Fibroblast of lung (primary cell): ENCODE measurements around the gene DXO. TPM values are rescaled to one million over a fixed set of nuclear protein-coding genes. Genes with fewer than 3 reads are reported as not detected.

ENCODE experiments used
- DNase-seq, 2 donors: peaks; one replicate each; pipeline versions ENCODE4 v3.0.0 to v3.0.0-alpha.2; 2010; ENCODE audit warnings: low read depth in 2 of 2
- H2AFZ ChIP-seq: 2 replicates; pipeline ENCODE4 v1.5.1; 2012; ENCODE audit warnings: low read length, control low read depth, inconsistent platforms
- H3K27ac ChIP-seq: 2 replicates; pipeline ENCODE4 v1.5.1; 2011; ENCODE audit warnings: low read length, control low read depth; ENCODE audit not compliant: insufficient read depth
- H3K27me3 ChIP-seq: 2 replicates; pipeline ENCODE4 v1.5.1; 2011; ENCODE audit warnings: mild to moderate bottlenecking, low read length; ENCODE audit not compliant: control insufficient read depth, insufficient read depth
- H3K36me3 ChIP-seq: 2 replicates; pipeline ENCODE4 v1.5.1; 2011; ENCODE audit warnings: low read length; ENCODE audit not compliant: control insufficient read depth, insufficient read depth
- H3K4me1 ChIP-seq: 2 replicates; pipeline ENCODE4 v1.5.1; 2011; ENCODE audit warnings: low read length; ENCODE audit not compliant: control insufficient read depth, insufficient read depth; ENCODE audit errors: extremely low read depth
- H3K4me2 ChIP-seq: 2 replicates; pipeline ENCODE4 v1.5.1; 2011; ENCODE audit warnings: low read length, control low read depth; ENCODE audit not compliant: insufficient read depth; ENCODE audit errors: extremely low read depth
- H3K4me3 ChIP-seq, 4 experiments: fragments of 200-600 bp in 1 of 4; sonication (generic) in 1 of 4; replicated peaks in 1 of 4; 2 replicates each; pipeline ENCODE4 v1.5.1; 2011 to 2016; ENCODE audit warnings: low read length in 4 of 4, low read depth in 3 of 4, mild to moderate bottlenecking in 3 of 4, control low read depth in 2 of 4, inconsistent platforms in 1 of 4, mixed read lengths in 1 of 4; ENCODE audit not compliant: insufficient read depth in 1 of 4; ENCODE audit errors: control extremely low read depth in 1 of 4
- H3K79me2 ChIP-seq: 2 replicates; pipeline ENCODE4 v1.5.1; 2012; ENCODE audit warnings: mild to moderate bottlenecking, low read length, inconsistent platforms; ENCODE audit not compliant: control insufficient read depth, insufficient read depth
- H3K9ac ChIP-seq: 2 replicates; pipeline ENCODE4 v1.5.1; 2011; ENCODE audit warnings: mild to moderate bottlenecking, low read length, control low read depth; ENCODE audit not compliant: insufficient read depth
- H3K9me3 ChIP-seq: 2 replicates; pipeline ENCODE4 v1.5.1; 2012; ENCODE audit warnings: low read depth, low read length; ENCODE audit not compliant: control insufficient read depth, insufficient read depth
- H4K20me1 ChIP-seq: 2 replicates; pipeline ENCODE4 v1.5.1; 2011; ENCODE audit warnings: low read length; ENCODE audit not compliant: control insufficient read depth, insufficient read depth; ENCODE audit errors: extremely low read depth
- EZH2 ChIP-seq: IDR thresholded peaks from 2 replicates; pipeline ENCODE4 v1.5.1; 2012; ENCODE audit warnings: low read length, control low read depth, mild to moderate bottlenecking; ENCODE audit errors: missing control alignments
- polyA plus RNA-seq, 2 donors: library from polyadenylated mRNA; depleted of rRNA in 1 of 2; stranded (reverse) in 1 of 2; unstranded in 1 of 2; fragments of >200 nt; gene quantifications; 2 replicates each; pipeline ENCODE4 v1.2.1, GENCODE V29; 2011 to 2012; ENCODE audit warnings: missing spikeins in 1 of 2
- total RNA-seq: library from RNA; depleted of rRNA; stranded (reverse); fragments of >200 nt; gene quantifications from 2 replicates; pipeline ENCODE4 v1.2.1, GENCODE V29; 2014
- TF ChIP-seq, protein P1 (sequence below), 2 donors: IDR thresholded peaks in 1 of 2; conservative IDR thresholded peaks in 1 of 2; 1 replicate in 1 of 2; 2 replicates in 1 of 2; pipeline ENCODE4 v1.5.1; 2011 to 2012; ENCODE audit warnings: low read length in 2 of 2, control low read depth in 1 of 2, inconsistent platforms in 1 of 2, low read depth in 1 of 2, mild to moderate bottlenecking in 1 of 2

Gene DXO
- total and polyA plus RNA-seq, 2 donors (not counting 1 experiment from before 2014, with no cell fraction given): 9.1 to 14.0 TPM

DNA sequence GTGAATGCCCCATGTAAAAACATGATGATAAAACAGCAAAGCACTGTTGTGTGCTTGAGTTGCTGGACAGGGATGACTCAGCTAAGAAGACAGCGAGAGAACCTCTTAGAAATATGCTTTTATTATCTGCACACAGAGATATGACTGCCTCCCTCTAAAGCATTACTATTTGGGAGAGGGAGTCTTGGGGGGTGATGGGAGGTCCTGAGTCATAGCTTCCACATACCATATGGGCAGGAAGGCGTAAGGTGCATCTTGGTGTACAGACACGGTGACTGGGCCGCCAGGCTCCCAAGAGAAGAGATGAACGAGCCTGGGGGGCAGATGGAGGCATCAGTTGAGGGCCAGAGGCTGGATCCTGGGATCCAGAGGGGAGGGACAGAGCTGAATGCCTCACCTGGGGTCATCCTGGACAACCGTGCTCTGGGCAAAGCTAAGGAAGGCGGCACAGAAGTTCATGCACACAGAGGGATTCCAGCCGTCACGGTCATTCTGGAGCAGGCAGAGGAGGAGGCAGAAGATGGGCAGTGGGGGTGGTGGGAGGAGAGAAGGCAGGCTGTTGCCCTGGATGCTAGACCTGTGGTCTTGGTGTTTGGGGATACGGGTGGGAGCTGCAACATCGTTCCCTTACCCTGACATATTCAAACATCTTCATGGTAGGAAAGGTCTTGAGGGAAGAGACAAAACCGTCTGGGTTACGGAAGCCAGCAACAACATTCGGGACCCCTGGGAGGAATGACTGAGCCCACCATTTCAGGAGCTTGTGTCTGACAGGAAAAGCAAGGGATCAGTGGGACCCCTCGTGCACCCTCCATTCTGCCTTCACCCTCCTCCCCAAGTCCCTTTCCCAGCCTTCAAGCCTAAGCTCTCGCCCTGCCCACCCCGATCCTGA, 2.0 kb downstream of the DXO start:
- Histone ChIP-seq H3K36me3 (peaks cover 29% of the 10 kb centered on the region), H3K9me3 (no peaks in the 10 kb centered on the region), H3K9ac (peak overlapping the region; percentile 18), H3K4me2 (peak overlapping the region; percentile 91), H4K20me1 (no peaks in the 10 kb centered on the region), H3K4me1 (peaks cover 18% of the 10 kb centered on the region), H3K27me3 (no peaks in the 10 kb centered on the region), H3K27ac (peak overlapping the region; percentile 100), H3K4me3 (peak overlapping the region; percentile 24 to 97 (median 88)), H3K79me2 (peaks cover 33% of the 10 kb centered on the region), H2AFZ (no peak overlapping the region)
- peak in 1 of 2 donors; percentile 77 for DNase-seq
- TF ChIP-seq, protein P1, sequence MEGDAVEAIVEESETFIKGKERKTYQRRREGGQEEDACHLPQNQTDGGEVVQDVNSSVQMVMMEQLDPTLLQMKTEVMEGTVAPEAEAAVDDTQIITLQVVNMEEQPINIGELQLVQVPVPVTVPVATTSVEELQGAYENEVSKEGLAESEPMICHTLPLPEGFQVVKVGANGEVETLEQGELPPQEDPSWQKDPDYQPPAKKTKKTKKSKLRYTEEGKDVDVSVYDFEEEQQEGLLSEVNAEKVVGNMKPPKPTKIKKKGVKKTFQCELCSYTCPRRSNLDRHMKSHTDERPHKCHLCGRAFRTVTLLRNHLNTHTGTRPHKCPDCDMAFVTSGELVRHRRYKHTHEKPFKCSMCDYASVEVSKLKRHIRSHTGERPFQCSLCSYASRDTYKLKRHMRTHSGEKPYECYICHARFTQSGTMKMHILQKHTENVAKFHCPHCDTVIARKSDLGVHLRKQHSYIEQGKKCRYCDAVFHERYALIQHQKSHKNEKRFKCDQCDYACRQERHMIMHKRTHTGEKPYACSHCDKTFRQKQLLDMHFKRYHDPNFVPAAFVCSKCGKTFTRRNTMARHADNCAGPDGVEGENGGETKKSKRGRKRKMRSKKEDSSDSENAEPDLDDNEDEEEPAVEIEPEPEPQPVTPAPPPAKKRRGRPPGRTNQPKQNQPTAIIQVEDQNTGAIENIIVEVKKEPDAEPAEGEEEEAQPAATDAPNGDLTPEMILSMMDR (conservative IDR thresholded peaks at IDR 0.05 in 1 of 2, IDR thresholded peaks at IDR 0.05 in 1 of 2; ENCODE audit: low read depth in 1 of 2, low read length in 2 of 2): no peak
- TF ChIP-seq EZH2: no peak

- TF ChIP-seq, protein P1 (conservative IDR thresholded peaks at IDR 0.05 in 1 of 2, IDR thresholded peaks at IDR 0.05 in 1 of 2; ENCODE audit: low read depth in 1 of 2, low read length in 2 of 2): no peak
- no peak for TF ChIP-seq EZH2
- Histone ChIP-seq H3K4me2 (no peak overlapping the region), H3K27me3 (no peaks in the 10 kb centered on the region), H3K9me3 (no peaks in the 10 kb centered on the region), H3K27ac (no peak overlapping the region), H3K4me3 (no peak overlapping the region), H2AFZ (no peak overlapping the region), H3K9ac (no peak overlapping the region), H3K36me3 (peaks cover 31% of the 10 kb centered on the region), H4K20me1 (no peaks in the 10 kb centered on the region), H3K4me1 (peaks cover 18% of the 10 kb centered on the region), H3K79me2 (peaks cover 33% of the 10 kb centered on the region)
- no peak for DNase-seq
Observed at GRCh38 chr6:31968791-31969711, 2.9 kb downstream of the DXO start.

DNA sequence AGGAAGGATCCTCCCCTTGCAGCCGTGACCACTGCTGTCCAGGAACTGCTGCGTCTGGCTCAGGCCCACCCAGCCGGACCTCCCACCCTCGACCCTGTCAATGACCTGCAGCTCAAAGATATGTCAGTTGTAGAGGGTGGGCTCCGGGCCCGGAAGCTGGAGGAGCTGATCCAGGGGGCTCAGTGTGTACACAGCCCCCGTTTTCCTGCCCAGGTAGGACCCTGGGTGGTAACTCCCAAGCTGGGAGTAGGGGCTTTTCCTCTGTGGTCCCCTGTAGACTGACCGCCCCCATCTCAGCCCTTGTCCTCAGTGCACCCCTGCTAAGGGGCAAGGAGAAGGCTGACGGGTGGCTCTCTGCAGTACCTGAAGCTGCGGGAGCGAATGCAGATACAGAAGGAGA, 3.6 kb downstream of the DXO start:
- peaks cover 35% of the 10 kb centered on the region for H3K36me3 ChIP-seq
- H2AFZ ChIP-seq: no peak overlapping the region
- no peaks in the 10 kb centered on the region for H4K20me1 ChIP-seq
- H3K4me3 ChIP-seq: no peak overlapping the region
- no peak overlapping the region for H3K9ac ChIP-seq
- no peaks in the 10 kb centered on the region for H3K27me3 ChIP-seq
- H3K4me2 ChIP-seq: no peak overlapping the region
- peaks cover 14% of the 10 kb centered on the region for H3K4me1 ChIP-seq
- no peak for DNase-seq
- H3K27ac ChIP-seq: no peak overlapping the region
- TF ChIP-seq EZH2: no peak
- TF ChIP-seq, protein P1 (conservative IDR thresholded peaks at IDR 0.05 in 1 of 2, IDR thresholded peaks at IDR 0.05 in 1 of 2; ENCODE audit: low read depth in 1 of 2, low read length in 2 of 2): no peak
- peaks cover 26% of the 10 kb centered on the region for H3K79me2 ChIP-seq
- no peaks in the 10 kb centered on the region for H3K9me3 ChIP-seq
